GM21515 (cell line): ENCODE data around the gene CFAP210.
"Not testable (repeated sequence)": the region's sequence is repeated elsewhere in the genome, so short reads cannot be mapped to it uniquely, and the experiment has no call there.

Source experiments
- ATAC-seq: cut with Tn5 transposase; IDR thresholded peaks from one replicate; pipeline ENCODE4 v1.9.1; 2021; ENCODE audit not compliant: unreplicated experiment

CFAP210 gene

GRCh38 chr2:169636440-169637097 is 57.6 kb downstream of the CFAP210 start:
- no peak for ATAC-seq

- no peak for ATAC-seq
These were observed 68.4 kb downstream of the CFAP210 start for GRCh38 chr2:169625781-169626180.

- no peak for ATAC-seq
These were observed 71.0 kb downstream of the CFAP210 start for GRCh38 chr2:169623235-169623634.

GRCh38 chr2:169620509-169620908 is 73.7 kb downstream of the CFAP210 start:
- no peak for ATAC-seq

- ATAC-seq = no peak
These were observed 74.3 kb downstream of the CFAP210 start for GRCh38 chr2:169619946-169620345.

- not testable (repeated sequence) for ATAC-seq
These were observed 78.2 kb downstream of the CFAP210 start for GRCh38 chr2:169615982-169616381.

- no peak for ATAC-seq
These were observed 80.3 kb downstream of the CFAP210 start for GRCh38 chr2:169613876-169614275.

- no peak for ATAC-seq
These were observed 84.9 kb downstream of the CFAP210 start for GRCh38 chr2:169609264-169609663.

GRCh38 chr2:169599568-169599967 is 94.6 kb downstream of the CFAP210 start:
- no peak for ATAC-seq

GRCh38 chr2:169598982-169599381 is 95.2 kb downstream of the CFAP210 start:
- ATAC-seq = no peak

- ATAC-seq = not testable (repeated sequence)
These were observed 97.7 kb downstream of the CFAP210 start for GRCh38 chr2:169596546-169596945.
